GM21515 (cell line): Measurements from ENCODE around the gene CYB5R3.
A peak's percentile ranks its signal among the peaks of the same experiment; 100 is the strongest.
"Not testable (repeated sequence)": the region's sequence is repeated elsewhere in the genome, so short reads cannot be mapped to it uniquely, and the experiment has no call there.

Experiments
- ATAC-seq: cut with Tn5 transposase; IDR thresholded peaks from one replicate; pipeline ENCODE4 v1.9.1; 2021; ENCODE audit not compliant: unreplicated experiment

The CYB5R3 gene

DNA sequence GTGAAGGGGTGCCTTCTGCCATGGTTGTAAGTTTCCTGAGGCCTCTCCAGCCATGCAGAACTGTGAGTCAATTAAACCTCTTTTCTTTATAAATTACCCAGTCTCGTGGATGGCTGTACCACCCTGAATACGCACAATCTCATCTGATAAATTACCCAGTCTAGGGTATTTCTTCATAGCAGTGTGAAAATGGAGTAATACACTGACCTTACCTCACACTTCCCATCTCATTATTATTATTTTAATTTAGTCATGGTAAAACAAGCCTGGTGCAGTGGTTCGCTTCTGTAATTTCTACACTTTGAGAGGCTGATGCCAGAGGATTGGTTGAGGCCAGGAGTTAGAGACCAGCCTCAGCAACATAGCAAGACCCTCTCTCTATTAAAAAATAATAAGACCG is 30.5 kb upstream of the CYB5R3 start:
- ATAC-seq, result no peak

DNA sequence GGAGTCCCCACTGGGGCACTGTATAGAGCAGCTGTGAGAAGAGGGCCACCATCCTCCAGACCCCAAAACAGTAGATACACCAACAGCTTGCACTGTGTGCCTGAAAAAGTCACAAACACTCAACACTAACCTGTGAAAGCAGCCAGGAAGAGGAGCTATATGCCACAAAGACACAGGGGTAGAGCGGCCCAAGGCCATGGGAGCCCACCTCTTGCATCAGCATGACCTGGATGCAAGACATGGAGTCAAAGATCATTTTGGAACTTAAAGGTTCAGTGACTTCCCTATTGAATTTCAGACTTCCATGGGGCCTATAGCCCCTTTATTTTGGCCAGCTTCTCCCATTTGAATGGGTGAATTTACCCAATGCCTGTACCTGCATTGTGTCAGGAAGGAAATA is 29.7 kb upstream of the CYB5R3 start:
- no peak for ATAC-seq

GRCh38 chr22:42677936-42678335 is 28.7 kb upstream of the CYB5R3 start:
- ATAC-seq, result not testable (repeated sequence)

DNA sequence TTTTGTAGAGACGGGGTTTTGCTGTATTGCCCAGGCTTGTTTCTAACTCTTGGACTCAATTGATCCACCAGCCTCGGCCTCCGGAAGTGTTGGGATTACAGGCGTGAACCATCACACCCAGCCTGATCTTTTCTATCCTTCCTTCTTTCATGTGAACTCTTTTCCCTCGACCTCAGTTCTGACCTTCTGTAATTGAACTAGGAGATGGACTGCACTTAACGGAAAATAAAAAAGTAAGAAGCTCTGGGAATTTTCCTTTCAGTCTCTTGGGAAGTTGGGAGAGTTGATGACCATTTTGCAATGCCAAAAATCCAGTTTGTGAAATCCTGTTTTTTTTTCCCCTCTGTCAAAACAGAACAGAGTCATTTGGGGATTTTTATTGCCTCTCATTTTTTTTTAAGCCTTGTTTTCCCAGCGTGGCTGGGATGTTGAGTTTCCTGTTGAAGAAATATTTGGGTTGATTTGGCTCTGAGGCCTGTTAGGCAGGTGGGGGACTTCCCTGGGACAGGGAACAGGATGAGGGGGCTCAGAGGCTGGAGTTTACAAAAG is 26.9 kb upstream of the CYB5R3 start:
- ATAC-seq, result no peak

DNA sequence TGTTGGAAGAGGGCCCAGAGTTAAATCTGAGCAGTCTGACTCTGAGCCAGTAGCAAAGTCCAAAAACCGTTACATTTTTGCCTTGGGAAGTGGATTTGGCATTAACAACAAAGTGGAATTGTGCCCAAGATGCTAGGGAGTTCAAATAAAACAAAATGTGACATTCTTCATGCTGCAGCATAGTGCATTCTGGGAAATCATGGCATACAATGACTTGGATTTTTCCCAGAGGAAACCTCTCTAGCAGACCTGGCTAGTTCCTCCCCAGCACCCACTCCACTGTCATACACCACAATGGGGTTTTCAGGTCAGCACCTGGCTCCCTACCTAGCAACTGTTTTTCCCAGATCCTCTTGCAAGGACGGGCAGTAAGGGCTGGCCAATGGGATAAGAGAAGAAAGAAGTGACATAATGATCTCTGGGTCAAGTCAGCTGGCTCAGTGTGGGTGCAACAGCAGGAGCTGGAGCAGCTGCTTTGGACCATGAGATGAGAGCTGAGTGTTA is 24.8 kb upstream of the CYB5R3 start:
- ATAC-seq, result no peak

GRCh38 chr22:42673071-42673470 is 23.9 kb upstream of the CYB5R3 start:
- not testable (repeated sequence) for ATAC-seq

- no peak for ATAC-seq
Measured at GRCh38 chr22:42670921-42671709, 21.9 kb upstream of the CYB5R3 start.

DNA sequence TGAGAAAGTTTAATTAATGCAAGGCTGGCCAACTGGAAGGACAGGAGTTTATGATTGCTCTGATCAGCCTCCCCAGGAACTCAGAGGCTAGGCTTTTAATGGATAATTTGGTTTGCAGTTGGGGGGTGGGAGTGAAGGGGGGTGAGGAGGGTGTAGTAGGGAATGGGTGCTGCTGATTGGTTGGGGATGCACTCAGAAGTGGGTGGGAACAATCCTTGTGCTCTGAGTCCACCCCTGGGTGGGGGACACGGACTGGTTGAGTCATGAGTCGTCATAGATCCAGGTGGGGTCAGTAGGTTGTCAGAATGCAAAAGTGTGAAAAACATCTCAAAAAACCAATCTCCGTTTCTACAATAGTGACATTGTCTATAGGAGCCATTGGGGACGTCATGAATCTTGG is 20.9 kb upstream of the CYB5R3 start:
- no peak for ATAC-seq

GRCh38 chr22:42666393-42666792 is 17.2 kb upstream of the CYB5R3 start:
- not testable (repeated sequence) for ATAC-seq

- no peak for ATAC-seq
Measured at GRCh38 chr22:42664976-42665831, 16.0 kb upstream of the CYB5R3 start.

GRCh38 chr22:42661985-42662831 is 13.0 kb upstream of the CYB5R3 start:
- ATAC-seq, result no peak

GRCh38 chr22:42656578-42656977 is 7.4 kb upstream of the CYB5R3 start:
- no peak for ATAC-seq

- ATAC-seq, result peak; percentile 55
Measured at GRCh38 chr22:42655693-42656092, 6.5 kb upstream of the CYB5R3 start.

DNA sequence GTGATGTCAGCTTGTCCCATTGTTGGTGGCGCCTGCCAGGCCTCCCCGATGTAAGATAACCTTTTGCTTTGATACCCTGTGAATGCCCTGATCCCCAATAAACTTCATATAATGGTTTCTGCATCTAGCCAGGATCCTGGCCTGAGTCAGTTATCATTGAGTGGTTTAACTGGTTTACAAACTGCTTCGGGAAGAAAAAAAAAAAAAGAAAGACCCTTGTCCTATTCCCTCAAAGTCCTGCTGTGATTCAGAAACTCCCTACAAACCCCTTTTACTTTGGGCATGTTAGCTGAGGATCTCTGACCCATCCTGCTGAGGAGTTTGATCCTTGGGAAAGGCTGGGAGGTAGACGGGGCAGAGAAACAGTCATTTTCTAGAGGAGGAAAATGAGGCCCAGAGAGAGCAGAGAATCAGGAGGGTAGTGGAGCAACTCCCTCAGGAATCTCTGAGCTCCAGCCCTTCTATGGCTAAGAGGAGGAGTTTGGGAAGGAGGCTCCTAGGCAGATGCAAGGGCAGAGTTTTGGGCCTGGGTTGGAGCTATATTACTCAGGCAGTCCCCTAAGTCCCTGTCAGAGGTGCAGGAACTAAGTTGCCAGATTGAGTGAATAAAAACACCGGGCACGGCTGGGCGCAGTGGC is 5.4 kb upstream of the CYB5R3 start:
- ATAC-seq, result no peak

DNA sequence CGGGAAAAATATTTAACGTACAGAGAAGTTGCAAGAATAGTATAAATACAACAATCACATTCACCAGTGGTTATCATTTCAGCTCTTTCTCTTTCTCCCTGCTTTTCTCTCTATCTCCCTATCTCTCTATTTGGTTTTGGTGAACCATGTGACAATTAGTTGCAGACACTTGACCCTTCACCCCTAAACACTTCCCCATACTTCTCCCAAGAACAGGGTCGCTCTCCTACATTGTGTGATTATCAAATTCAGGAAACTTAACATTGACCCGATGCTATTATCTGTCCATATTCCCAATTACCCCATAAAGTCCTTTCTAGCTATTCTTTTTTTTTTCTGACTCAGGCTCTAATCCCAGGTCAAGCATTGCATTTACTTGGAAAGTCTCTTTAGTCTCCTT is 4.8 kb upstream of the CYB5R3 start:
- ATAC-seq, result no peak

- ATAC-seq, result no peak
Measured at GRCh38 chr22:42651134-42651533, 1.9 kb upstream of the CYB5R3 start.

DNA sequence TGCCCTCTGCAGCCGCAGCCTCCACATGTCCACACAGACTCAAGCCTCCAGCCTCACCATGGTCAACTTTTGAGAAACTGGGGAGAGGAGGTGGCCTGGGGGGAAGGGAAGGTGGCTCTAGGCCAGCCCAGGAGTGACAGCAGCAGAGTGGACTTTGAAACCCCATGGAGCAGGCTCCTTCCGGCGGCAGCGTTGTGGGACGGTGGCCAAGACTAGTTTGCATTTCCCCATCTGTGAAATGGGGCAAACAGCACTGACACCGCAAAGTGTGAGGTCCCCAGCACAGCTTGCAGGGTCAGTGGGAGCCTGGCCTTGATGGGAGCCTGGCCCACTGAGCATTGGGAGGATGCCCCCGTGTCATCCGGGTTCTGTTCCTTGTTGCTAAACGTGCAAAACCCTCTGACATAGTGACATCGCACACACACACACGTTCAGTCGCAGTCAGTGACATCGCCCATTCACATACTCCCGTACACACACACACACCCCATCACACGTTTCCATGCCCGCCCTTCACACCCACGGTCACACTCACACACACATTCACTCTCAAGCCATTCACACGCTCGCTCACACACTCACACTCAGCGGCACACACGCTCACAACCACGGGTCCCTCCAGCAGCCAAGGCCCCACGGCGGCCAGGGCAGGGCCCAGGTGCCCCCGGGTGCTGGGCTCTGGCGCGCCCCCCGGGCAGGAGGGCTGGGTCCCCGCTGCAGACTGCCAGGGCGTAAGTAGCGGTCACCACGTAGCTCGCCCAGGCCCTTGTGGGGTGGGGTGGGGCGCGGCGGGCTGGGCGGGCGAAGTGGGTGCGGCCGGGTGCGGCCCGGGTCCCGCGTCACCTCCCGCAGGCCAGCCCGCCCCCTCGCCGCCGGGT is 585 bp downstream of the CYB5R3 start:
- peak; percentile 33 for ATAC-seq

DNA sequence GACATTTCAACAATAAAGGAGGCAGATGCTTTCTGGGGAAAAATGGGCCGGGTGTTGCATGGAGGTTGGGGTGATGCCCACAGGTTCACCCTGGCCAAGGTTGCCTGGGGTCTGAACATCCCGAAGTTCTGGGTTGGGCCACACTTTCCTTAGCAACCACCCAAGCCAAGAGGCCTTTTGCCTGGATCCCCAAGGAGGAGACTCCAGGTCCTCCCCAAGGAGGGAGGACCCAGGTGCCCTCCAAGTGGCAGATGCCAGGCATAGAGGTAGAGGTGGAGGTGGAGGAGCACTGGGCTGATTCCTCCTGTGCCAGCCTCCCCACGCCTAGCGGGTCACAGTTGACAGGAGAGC is 1.2 kb downstream of the CYB5R3 start:
- ATAC-seq, result no peak
